ENCODE measurements around the gene SNX13.
"Not testable (repeated sequence)": the region's sequence is repeated elsewhere in the genome, so short reads cannot be mapped to it uniquely, and the experiment has no call there.

The SNX13 gene

GRCh38 chr7:17844514-17845196 lies 95.6 kb downstream of the SNX13 start:
- DNase-seq = peak; percentile 15

GRCh38 chr7:17844022-17844421 lies 96.3 kb downstream of the SNX13 start:
- DNase-seq = no peak

GRCh38 chr7:17843041-17843440 lies 97.3 kb downstream of the SNX13 start:
- no peak for DNase-seq

- no peak for DNase-seq
Observed at GRCh38 chr7:17832820-17833355, 107.4 kb downstream of the SNX13 start.

- DNase-seq = no peak
Observed at GRCh38 chr7:17832242-17832641, 108.1 kb downstream of the SNX13 start.

- no peak for DNase-seq
Observed at GRCh38 chr7:17830206-17830605, 110.1 kb downstream of the SNX13 start.

GRCh38 chr7:17829001-17829400 lies 111.3 kb downstream of the SNX13 start:
- no peak for DNase-seq

- DNase-seq = no peak
Observed at GRCh38 chr7:17822547-17823173, 117.6 kb downstream of the SNX13 start.

- no peak for DNase-seq
Observed at GRCh38 chr7:17816903-17817302, 123.4 kb downstream of the SNX13 start.

GRCh38 chr7:17815318-17815717 lies 125.0 kb downstream of the SNX13 start:
- no peak for DNase-seq

GRCh38 chr7:17814058-17814457 lies 126.2 kb downstream of the SNX13 start:
- DNase-seq = no peak

- not testable (repeated sequence) for DNase-seq
Observed at GRCh38 chr7:17809215-17809614, 131.1 kb downstream of the SNX13 start.

- DNase-seq = no peak
Observed at GRCh38 chr7:17807242-17807641, 133.1 kb downstream of the SNX13 start.

GRCh38 chr7:17806631-17807030 lies 133.7 kb downstream of the SNX13 start:
- no peak for DNase-seq

- peak; percentile 12 for DNase-seq
Observed at GRCh38 chr7:17802056-17802455, 138.2 kb downstream of the SNX13 start.

- no peak for DNase-seq
Observed at GRCh38 chr7:17792075-17792936, 148.0 kb downstream of the SNX13 start.

GRCh38 chr7:17787257-17787656 lies 153.0 kb downstream of the SNX13 start:
- DNase-seq = no peak

GRCh38 chr7:17786314-17786852 lies 153.9 kb downstream of the SNX13 start:
- no peak for DNase-seq

- no peak for DNase-seq
Observed at GRCh38 chr7:17782216-17782549, 158.1 kb downstream of the SNX13 start.

- peak; percentile 61 for DNase-seq
Observed at GRCh38 chr7:17781491-17782215, 158.6 kb downstream of the SNX13 start.

- no peak for DNase-seq
Observed at GRCh38 chr7:17779381-17779780, 160.9 kb downstream of the SNX13 start.

GRCh38 chr7:17774716-17775288 lies 165.5 kb downstream of the SNX13 start:
- DNase-seq = no peak

Measured in fibroblast of skin of right biceps (primary cell).